Fibroblast of the conjunctiva (primary cell): ENCODE results near the gene TPPP2.
"Not testable (repeated sequence)": the region's sequence is repeated elsewhere in the genome, so short reads cannot be mapped to it uniquely, and the experiment has no call there.

Source experiments
- DNase-seq: peaks from one replicate; pipeline ENCODE4 v3.0.0-alpha.2; 2010; ENCODE audit warnings: low read depth

TPPP2 gene

DNA sequence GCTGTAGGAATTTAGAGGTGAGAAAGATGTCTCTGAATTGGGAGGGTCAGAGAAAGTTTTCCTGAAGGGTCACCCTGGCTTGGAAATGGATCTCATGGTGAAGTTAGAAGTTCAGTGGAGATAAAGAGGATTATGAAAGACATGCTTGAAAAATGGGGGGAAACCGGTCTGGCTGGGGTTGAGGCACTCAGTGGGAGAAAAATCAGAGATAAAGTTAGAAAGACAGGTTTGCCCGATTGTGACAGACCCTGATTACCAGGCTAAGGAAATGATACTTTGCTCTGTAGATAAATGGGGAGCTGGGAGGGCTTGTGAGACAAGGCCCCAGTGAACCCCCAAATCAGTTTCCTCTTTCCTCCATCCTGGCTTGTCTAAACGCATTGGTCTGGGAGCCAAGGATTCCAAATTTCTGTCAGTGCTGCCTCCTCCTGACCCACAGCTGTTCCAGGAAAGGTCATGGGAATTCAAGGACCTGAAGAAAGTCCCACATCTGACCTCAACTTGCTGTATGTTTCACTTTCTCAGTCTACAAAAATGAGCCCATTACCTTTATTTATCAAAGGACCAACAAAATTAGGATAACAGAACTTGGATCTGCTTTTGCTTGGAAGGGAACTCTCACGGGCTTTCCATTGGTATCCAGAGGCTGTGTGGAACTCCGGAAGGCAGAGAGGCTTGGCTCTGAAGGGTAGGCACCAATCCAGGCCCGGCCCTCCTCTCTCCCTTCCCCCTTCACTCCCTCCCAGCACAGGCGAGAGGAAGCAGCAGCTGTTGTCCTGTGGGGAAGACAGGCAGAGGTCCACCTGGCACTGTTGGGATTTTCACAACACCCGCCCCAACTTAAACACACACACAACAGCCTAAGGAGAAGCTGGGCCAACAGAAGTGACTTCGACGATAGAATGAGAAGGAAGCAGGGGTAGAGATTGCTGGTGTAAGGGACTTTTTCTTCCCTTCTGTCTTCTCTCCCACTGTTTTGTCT lies 8.7 kb downstream of the TPPP2 start:
- peak; percentile 40 for DNase-seq

DNA sequence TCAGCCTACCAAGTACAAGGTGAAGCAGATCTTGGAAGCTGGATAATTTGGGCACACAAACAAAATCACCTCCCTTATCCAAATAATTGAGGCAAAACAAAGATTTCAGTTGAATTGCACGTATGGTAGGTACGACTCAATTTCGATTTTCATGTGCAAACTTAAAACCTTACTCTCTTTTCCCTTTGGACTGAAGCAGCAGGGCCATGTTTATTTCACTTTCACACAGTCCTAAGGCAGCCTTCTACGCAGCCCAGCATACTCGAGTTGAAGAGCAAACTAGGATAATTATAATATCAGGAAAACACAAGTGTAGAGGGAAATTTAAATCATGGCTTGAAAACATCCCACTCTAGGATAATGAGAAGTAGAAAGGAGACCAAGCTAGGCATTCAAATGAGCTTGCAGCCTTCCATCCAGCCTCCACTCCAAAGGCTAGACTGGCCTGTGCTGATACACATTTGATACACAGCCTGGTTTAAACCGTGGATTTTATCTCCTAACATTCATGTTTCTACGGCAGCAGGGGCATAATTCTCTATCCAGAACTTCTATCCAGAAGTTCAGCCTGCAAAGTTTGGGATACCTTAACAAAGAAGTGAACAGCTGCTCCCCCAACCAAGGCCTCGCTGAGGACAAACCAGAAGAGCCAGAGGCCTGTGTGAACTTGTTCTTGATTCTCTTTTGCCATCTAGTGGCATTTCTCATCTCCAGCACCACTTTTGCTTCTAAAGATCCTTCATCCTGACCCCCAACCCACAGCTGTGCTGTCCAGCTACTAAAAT lies 9.8 kb downstream of the TPPP2 start:
- DNase-seq: peak; percentile 49

DNA sequence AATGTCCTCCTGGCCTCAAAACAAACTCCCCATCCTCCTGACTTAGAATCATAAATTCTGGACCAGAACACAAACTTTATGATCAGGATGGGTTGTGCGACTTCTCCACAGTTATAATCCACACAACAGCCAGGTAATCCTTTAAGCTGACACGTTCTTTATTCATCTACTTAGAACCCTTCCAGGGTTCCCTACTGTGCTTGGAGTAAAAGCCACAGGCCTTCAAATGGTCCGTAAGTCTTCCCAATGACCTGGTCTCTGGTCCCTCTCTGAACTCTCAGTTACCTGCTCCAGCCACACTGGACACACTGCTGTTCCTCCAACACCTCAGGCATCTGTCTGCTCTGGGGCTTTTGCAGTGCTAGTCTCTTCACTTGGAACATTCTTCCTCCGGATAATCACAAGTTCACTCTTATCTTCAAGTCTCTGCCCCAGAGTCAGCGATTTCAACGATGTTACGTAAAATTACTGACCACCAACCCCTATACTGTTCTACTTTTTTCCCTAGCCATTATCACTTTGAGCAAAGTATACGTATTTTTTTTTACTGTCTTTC lies 10.4 kb downstream of the TPPP2 start:
- DNase-seq: no peak

DNA sequence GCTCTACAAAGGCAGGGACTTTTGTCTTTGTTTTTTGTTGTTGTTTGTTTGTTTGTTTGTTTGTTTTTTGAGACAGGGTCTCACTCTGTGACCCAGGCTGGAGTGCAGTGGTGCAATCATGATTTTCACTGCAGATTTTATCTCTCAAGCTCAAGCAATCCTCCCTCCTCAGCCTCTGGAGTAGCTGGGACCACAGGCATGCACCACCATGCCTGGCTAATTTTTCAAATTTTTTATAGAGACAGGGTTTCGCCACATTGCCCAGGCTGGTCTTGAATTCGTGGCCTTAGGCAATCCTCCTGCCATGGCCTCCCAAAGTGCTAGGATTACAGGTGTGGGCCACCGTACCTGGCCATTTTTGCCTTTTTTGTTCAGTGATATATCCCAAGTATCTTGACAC lies 10.9 kb downstream of the TPPP2 start:
- DNase-seq: not testable (repeated sequence)

DNA sequence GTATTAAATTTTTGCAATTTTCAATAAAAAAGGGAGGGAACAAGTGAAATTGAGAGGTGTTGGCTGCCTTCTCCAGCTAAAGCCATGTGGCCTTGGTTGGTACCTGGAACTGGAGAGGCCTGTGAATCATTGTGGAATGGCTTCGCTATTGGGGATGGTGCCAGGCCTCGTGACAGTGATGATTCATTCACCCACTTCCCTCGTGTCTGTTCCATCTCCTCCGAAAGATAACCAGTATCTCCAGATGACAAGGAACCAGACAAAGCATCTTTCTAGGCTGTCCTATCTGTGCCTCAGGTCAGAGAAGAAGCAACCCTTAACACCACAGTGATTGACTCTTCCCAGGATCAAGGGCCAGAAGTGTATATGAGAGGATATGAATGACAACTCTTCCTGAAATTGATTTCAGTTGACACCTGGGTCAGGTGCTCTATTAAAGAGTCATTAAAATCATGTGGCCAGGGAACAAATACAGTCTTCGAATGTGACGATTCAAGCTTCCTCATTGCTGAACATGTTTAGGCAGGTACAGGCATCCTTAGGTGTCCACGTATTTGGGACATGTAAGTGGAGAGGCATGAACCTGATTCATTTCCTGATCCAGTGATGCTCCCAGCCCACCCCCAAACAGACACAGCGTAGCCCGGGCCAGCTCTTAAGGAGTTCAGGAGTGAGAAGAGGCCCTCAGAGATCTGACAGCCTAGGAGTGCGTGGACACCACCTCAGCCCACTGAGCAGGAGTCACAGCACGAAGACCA lies 11.8 kb downstream of the TPPP2 start, which contains the start of gene RNASE7:
TSS of gene RNASE7 (plus strand) at position 687 of the 758 bp plus-strand sequence. CDS start 631 bp downstream, outside the sequence.
- no peak for DNase-seq

DNA sequence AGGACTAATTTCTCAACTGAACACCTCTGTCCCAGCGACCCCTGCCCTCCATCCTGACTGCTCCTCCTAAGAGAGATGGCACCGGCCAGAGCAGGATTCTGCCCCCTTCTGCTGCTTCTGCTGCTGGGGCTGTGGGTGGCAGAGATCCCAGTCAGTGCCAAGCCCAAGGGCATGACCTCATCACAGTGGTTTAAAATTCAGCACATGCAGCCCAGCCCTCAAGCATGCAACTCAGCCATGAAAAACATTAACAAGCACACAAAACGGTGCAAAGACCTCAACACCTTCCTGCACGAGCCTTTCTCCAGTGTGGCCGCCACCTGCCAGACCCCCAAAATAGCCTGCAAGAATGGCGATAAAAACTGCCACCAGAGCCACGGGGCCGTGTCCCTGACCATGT lies 12.9 kb downstream of the TPPP2 start:
- DNase-seq: no peak

DNA sequence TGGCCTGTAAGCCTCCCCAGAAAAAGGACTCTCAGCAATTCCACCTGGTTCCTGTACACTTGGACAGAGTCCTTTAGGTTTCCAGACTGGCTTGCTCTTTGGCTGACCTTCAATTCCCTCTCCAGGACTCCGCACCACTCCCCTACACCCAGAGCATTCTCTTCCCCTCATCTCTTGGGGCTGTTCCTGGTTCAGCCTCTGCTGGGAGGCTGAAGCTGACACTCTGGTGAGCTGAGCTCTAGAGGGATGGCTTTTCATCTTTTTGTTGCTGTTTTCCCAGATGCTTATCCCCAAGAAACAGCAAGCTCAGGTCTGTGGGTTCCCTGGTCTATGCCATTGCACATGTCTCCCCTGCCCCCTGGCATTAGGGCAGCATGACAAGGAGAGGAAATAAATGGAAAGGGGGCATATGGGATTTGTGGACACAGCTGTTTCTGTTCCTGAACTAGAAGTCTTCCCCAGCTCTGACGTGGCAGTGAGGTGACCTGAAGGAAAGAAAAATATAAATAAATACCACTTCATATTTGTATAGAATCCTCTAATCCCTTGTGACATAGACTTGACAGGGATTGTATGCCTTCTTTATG lies 13.5 kb downstream of the TPPP2 start:
- no peak for DNase-seq

DNA sequence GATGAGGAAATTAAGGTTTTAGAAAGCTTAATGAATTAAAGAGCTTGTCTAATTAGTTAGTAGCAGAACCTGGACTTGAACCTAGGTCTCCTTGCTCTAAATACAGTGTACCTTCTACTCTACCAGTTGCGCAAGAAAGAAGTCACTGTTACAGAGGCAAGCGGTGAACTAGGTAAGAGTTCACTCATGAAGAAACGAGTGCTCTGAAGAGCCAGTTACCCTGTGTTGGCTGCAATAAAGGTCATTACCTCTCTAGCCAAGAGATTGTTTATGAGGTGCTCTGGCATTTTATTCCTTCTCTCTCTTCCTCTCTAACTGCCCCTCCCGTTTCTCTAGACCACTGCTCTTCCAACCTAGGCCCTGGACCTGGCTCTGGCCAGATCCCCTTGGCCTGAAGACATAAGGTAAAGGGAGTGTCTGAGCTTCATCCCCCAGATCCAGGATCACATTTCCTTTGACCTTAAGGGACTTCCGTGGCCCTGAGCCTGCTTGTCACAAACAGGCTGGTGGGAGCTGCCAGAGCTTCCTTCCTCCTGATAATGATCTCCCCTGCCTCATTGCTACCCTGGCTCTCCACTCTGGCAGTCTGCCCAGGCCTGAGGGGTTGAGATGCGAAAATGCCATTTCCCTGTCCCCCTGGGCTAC lies 14.1 kb downstream of the TPPP2 start:
- no peak for DNase-seq

DNA sequence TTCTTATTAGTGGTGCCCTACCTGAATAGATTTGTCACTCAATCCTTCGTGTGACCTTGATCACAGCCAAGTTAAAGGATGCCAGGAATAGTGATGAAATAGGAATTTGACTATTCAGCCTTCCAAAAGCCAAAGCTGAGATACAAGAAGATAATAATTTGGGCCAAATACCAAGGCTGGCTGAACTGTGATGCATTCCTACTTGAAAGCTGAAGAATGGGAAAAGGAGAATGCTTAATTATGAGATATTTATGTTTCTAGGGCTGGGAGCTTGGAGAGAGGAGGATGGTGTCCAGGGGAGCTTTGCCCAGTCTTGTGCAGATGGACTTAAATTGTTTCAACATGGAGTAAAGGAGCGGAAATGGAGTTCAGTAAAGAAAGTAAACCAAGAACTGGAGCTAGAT lies 17.4 kb downstream of the TPPP2 start:
- DNase-seq: no peak

DNA sequence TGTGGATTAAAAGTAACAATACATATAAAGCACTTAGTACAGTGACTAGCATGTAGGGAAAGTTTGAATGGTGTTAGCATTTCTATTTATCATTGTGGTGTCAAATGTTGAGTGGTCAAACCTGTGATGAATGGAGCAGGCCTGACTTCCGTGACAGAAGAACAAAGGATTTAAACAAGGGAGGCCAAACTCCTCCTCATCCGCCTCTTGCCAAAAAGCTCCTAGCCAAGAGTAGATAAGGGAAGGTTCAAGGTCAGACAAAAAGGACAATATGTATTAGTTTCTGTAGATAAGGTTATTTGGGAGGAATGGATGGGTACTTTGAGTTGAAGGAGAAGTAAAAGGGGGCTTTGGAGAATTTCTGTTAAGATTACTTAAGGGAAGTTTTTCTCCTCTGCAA lies 18.6 kb downstream of the TPPP2 start:
- no peak for DNase-seq

DNA sequence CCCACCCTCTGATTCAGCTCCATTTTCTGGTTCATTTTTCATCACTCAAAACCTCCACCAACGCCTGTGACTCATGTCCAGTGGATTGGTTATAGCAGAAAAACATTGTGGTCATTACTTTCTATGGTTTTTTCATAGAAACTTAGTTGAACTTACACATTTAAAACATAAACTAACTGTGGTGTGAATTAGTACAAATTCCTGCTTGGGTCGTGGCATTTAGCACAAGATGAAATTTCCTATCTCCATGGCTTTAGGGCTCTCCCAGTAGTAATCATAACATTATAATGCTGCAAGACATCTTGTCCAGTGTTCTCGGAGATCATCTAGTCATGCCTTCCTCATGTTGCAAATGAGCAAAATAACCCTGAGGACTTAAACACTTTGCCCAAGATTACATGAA lies 19.3 kb downstream of the TPPP2 start:
- DNase-seq: no peak

DNA sequence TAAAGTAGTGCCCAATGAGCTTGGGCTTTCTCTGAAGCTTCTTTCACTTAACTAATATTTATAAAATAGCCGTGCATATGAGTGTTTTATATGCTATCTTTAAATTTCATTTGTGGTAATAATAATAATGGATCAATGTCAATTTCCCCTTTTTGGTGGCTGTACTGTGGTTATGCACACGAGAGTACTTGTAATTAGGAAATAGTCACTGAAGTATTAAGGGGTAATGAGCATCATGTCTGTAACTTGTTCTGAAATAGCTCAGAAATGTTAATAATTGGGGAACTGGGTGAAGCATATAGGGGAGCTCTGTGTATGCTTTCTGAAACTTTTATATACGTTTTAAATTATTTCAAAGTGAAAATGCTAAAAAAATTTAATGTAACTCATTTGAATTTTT lies 20.6 kb downstream of the TPPP2 start:
- no peak for DNase-seq

DNA sequence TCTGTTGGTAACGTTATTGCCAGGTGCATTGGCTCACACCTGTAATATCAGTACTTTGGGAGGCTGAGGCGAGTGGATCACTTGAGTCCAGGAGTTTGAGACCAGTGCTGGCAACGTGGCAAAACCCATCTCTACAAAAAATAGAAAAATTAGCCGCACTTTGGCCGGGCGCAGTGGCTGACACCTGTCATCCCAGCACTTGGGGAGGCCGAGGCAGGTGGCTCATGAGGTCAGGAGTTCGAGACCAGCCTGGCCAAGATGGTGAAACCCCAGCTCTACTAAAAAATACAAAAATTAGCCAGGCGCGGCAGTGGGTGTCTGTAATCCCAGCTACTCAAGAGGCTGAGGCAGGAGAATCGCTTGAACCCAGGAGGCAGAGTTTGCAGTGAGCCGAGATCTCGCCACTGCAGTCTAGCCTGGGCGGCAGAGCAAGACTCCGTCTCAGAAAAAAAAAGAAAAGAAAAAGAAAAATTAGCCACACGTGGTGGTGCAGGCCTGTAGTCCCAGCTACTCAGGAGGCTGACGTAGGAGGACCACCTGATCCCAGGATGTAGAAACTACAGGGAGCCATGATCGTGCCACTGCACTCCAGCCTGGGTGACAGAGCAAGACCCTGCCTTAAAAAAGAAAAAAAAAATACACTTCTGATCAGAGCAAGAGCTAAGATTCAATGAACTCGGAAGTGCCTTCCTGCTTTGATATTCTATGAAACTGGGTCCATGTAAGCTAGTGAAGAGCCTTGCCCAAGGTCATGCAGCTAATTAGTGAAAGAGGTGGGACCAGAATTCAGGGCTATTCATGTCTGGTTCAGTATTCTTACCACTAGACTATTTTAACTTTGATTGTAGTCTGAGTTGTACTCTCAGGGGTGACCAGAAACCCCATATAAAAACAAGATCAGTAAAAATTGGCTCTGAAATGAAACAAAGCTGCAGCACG lies 23.4 kb downstream of the TPPP2 start:
- no peak for DNase-seq

DNA sequence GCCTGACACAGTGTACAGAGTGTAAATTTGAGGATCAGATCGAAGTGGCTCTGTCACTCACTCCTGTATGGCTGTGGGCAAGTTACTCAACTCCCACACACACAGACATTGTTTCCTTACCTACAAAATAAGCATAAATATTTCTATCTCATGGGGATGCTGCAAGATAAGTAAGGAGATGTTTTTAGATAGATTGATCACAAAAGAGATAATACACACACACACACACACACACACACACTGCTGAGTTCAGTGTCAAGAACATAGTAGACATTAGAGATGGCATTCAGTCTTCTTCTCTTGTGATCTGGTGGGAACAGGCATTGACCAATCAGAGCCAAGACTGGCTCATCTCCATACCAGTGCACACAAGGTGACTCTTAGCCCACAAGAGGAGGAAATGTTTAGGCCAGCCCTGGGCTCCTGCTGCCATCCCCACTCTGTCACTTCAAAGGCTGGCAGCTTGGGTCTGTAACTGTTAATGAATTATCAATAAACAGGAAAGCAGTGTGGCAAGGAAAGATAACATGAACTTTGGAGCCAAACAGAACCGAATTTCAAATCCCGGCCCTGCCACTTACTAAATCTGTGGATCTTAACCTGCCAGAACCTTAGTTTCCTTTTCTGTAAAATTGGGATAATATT lies 24.2 kb downstream of the TPPP2 start:
- no peak for DNase-seq

DNA sequence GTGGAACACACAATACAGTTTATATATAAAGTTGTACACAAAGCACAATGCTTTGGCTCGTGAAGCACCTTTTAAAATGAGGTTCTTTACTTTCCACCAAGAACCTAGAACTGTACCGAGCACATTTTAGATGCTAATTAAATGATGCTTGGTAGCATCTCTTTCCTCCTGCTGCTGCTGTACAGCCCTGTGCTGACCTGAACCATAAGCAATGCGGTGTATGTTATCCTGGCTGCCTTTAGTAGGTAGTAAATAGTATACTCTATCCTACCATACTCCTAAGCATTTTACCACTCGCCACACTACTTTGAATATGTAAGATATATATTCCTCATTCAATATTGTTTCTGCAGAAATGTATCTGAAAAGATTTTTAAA lies 24.7 kb downstream of the TPPP2 start:
- no peak for DNase-seq

DNA sequence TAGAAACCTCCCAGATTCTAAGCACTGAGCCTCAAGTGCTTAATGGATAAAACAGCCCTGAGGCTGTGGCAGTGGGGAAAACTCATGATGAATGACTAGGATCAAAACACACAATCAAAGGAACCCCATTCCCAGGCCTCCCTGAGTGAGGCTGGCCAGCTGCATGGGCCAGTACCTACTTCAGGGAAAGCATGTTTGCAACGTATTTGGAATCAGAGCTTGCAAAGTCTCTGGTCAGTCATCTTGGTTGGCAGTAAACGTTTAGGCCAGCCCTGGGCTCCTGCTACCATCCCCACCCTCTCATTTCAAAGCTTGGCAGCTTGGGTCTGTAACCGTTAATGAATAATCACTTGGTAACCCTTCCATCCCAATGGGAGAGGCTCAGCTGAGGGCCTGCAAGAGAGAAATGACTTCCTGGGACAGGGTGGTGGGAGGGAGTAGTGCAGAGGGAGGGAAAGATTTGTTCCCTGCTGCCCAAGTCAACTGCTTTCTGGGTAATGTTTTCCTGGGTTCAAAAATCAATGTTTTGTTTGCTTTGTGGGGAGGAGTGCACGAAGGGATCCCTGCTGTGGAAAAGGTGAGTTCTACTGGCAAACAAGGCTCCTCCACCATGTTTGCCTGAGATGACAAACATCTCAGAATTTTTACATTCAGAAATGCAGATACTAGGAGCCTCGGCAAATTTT lies 25.6 kb downstream of the TPPP2 start:
- no peak for DNase-seq

DNA sequence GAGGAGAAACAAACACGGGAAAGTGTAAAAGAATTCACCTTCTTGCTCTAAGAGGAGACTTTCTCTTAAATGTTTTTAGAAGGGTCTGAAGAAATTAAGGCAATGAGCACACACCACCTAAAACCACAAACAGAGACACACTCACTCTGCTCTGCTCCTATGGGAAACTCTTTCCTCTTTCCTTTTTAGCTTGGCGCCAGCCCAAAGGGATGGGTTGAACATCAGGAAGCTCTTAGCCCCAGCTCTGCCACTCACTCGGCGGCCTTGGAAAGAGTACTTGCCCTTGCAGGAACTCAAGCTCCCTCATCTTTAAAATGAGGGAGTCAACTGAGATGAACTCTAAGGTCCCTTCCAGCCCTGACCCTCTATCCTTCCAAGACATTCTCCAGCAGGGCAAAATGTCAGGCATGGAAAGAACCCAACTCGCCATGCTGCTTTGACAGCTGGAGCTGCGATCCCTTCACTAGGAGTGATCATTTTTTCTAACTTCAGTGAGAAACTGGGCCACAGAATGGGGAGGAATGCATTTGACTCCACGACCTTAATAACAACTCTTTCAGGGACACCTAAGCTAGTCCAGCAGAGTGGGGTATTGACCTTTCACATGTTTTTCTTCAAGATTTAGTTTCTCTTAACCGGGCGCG lies 26.6 kb downstream of the TPPP2 start:
- no peak for DNase-seq
